ENCODE measurements around the gene ZNF593.

GRCh38 chr1:26142159-26142558 lies 27.5 kb upstream of the ZNF593 start:
- TF ChIP-seq EZH2phosphoT487 (IDR thresholded peaks at IDR 0.05; ENCODE audit: borderline replicate concordance, low read length) (no peak), CTCF (conservative IDR thresholded peaks at IDR 0.05; ENCODE audit: low read depth, low read length) (no peak), EZH2 (IDR thresholded peaks at IDR 0.05; ENCODE audit: low read length, unreplicated experiment) (no peak)

Data from PC-3 (cell line).